Stimulated activated CD4-positive, alpha-beta T cell treated with anti-CD3 and anti-CD28 coated beads, Interleukin-15, amount 100 ng/mL, for 24 hours (primary cell): ENCODE measurements around the gene ZSCAN21.
A peak's percentile ranks its signal among the peaks of the same experiment; 100 is the strongest.
"Not testable (repeated sequence)": the region's sequence is repeated elsewhere in the genome, so short reads cannot be mapped to it uniquely, and the experiment has no call there.

Experiments
- DNase-seq: peaks from one replicate; pipeline ENCODE4 v3.0.0-alpha.2; 2020

ZSCAN21 gene

GRCh38 chr7:100049441-100050291, at the start of gene ZSCAN21:
Gene ZSCAN21 (plus strand): TSS chr7:100049774. CDS start chr7:100057007, 7,233 bp downstream.
- peak; percentile 88 for DNase-seq

GRCh38 chr7:100000239-100000638, 49.3 kb upstream of the ZSCAN21 start:
- DNase-seq = no peak

DNA sequence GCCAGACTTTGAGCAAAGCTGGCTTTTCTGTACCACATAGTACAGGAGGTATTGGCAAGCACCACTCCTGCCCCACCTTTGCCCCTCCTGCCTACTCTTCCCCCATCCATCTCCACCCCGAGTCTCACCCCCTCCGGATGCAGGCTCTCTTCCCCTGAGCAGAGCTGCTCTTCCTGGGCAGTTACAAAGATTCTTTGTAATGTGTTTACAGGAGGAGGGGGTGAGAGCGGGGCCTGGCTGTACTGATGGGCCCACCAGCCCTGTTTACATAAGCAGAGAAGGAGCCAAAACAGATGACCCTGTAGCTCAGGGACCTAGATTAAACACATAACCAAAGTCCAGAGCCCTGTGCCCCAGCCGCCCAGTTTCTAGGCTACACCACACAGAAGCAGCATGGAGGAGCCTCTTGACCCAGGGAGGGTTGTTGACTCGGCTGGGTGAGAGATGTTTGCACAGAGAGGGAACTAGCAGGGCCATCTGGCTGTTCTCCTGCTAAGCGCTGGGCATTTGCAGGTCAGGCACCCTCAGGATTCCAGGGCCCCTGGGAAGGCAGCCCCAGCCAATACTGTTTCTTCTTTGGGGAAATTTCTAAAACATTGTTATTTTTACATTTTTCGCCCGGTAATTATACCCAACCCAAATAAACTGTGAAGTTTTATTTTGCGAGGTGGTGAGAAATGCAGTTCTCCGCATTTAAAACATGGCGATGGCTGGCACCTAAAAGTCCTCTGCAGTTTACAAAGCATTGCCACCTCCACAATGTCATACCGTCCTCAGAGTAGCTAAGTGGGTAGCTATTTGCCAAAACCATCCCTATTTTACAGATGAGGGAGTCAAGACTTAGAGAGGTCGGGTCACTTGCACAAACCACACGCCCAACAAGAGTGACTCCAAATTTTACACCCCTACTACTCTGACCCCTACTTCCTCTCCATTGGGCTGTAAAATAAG, 45.6 kb upstream of the ZSCAN21 start:
- no peak for DNase-seq

DNA sequence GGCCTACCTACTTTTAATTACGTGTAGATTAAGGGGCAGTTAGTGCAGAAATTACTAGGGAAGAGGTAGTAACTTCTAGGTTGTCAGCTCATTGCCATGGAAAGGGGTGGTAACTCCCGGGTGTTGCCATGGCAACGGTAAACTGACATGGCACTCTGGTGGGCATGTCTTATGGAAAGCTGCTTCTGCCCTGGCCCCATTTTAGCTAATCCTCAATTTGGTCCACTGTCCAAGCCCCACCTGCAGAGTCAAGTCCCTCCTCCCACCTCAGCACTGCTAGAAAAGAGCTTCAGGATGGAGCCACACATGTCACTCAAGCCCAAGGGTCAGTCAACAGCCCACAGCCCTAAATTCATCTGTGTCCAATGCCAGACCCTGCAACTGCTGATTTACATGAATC, 41.7 kb upstream of the ZSCAN21 start:
- no peak for DNase-seq

DNA sequence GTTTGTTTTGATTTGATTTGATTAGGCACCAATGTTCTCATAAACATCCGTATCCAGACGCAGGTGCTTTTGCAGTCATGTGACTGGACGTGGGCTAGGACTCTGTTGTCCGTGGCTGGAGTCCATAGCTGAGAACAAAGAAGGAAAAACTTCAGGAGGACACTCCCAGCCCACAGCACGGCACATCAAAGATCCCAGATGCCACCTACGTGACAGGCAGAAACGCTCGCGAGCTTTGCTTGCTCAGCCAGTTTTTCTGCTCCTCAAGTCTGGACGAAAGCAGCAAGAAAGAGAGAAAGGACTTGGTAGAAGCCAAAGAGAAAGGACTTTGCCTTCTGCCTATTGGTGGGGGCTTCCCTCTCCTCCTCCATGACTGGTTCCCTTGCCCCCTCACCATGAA, 41.0 kb upstream of the ZSCAN21 start:
- DNase-seq = no peak

DNA sequence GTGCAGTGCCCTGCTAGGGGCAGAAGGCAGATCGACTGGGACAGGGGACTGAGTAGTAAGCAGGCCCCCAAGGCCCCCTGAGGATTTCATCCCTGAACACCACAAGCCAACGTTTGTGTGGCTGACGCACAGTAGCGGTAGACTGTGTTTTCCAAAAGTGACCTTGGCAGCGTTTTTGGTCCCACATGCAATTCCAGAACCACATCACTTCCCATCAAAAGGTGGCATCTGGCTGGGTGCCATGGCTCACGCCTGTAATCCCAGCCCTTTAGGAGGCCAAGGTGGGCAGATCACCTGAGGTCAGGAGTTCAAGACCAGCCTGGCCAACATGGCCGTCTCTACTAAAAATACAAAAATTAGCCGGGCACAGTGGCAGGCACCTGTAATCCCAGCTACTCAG, 39.6 kb upstream of the ZSCAN21 start:
- DNase-seq = not testable (repeated sequence)

DNA sequence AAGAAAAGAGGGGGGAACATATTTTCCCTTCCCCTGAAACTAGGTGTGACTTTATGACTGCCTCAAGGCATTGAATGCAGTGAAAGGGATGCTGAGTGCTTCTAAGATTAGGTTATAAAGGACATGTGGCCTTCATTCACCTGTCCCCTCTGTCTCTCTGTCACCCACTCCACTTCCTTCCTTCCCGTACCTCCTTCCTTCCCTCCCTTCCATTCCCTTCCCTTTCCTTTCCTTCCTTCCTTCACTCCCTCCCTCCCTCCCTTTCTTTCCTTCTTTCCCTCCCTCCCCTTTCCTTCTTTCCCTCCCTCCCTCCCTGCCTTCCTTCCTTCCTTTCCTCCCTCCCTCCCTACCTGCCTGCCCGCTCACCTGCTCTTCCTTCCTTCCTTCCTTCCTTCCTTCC, 38.7 kb upstream of the ZSCAN21 start:
- DNase-seq = no peak

GRCh38 chr7:100011516-100011915, 38.1 kb upstream of the ZSCAN21 start:
- DNase-seq = no peak

GRCh38 chr7:100012385-100013327, 36.9 kb upstream of the ZSCAN21 start:
- DNase-seq = not testable (repeated sequence)

DNA sequence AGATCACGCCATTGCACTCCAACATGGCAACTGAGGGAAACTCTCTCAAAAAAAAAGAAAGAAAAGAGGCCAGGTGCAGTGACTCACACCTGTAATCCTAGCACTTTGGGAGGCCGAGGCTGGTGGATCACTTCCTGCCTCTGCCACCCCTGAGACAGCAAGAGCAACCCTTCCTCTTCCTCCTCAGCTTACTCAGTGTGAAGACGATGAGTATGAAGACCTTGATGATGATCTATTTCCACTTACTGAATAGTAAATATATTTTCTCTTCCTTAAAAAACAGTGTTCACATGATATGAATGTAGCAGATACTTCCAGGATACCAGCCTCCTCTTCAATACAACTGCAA, 36.3 kb upstream of the ZSCAN21 start:
- peak; percentile 58 for DNase-seq

- peak; percentile 90 for DNase-seq
These were observed 34.1 kb upstream of the ZSCAN21 start, which contains the start of gene ZKSCAN1 for GRCh38 chr7:100015232-100016214. Gene ZKSCAN1 (plus strand): TSS chr7:100015596. CDS start chr7:100023507, 7,911 bp downstream.

- no peak for DNase-seq
These were observed 33.2 kb upstream of the ZSCAN21 start for GRCh38 chr7:100016215-100016901.

- no peak for DNase-seq
These were observed 32.3 kb upstream of the ZSCAN21 start for GRCh38 chr7:100017300-100017699.

DNA sequence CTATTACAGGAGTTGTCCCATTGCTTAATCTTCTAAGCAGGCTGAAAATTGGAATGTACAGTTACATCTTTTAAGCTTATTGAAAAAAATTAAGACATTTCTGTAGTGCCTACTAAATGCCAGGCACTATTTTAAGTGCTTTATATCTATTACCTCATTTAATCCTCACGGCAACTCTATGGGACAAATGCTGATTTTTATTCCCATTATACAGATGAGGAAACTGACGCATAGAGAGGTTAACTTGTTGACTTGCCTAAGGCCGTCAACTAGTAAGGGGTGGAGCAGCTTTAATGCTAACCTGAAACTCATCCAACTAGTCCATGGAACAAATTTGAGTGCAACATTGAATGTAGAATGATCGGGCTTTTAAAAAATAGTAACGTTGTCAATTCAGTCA, 31.7 kb upstream of the ZSCAN21 start:
- no peak for DNase-seq

- no peak for DNase-seq
These were observed 29.7 kb upstream of the ZSCAN21 start for GRCh38 chr7:100019908-100020307.

GRCh38 chr7:100021297-100021696, 28.3 kb upstream of the ZSCAN21 start:
- no peak for DNase-seq

DNA sequence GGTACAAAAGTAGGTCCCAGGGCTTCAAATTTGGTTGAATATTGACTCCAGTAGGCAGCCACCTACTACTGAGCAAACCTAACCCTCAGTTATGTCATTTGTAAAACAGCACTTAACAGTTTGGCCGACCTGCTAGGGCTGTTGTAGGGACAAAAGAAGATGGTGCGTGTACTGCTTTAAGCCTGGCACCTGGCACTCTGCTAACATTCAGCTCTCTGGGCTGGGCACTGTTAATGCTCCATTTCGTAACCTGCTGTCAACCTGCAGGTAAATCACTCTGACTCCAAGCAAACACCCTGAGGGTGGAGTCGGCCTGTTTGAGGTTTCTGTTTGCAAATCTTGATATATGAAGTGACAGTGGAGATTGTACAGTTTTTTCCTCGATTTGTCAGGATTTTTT, 27.0 kb upstream of the ZSCAN21 start:
- no peak for DNase-seq

DNA sequence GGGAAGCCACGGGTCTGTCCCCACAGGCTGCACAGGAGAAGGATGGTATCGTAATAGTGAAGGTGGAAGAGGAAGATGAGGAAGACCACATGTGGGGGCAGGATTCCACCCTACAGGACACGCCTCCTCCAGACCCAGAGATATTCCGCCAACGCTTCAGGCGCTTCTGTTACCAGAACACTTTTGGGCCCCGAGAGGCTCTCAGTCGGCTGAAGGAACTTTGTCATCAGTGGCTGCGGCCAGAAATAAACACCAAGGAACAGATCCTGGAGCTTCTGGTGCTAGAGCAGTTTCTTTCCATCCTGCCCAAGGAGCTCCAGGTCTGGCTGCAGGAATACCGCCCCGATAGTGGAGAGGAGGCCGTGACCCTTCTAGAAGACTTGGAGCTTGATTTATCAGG, 26.0 kb upstream of the ZSCAN21 start:
- DNase-seq = no peak

DNA sequence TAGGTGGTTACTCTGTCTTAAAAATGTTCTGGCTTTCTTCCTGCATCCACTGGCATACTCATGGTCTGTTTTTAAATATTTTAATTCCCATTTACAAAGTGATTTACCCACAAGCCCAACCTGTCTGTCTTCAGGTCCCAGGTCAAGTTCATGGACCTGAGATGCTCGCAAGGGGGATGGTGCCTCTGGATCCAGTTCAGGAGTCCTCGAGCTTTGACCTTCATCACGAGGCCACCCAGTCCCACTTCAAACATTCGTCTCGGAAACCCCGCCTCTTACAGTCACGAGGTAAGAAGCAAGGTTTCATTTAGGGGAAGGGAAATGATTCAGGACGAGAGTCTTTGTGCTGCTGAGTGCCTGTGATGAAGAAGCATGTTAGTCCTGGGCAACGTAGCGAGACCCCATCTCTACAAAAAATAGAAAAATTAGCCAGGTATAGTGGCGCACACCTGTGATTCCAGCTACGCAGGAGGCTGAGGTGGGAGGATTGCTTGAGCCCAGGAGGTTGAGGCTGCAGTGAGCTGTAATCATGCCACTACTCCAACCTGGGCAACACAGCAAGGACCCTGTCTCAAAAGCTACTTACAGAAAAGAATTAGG, 25.5 kb upstream of the ZSCAN21 start:
- no peak for DNase-seq

GRCh38 chr7:100027197-100027596, 22.4 kb upstream of the ZSCAN21 start:
- no peak for DNase-seq
